ENCODE measurements around the gene CARMIL1. TPM values are rescaled to one million over a fixed set of nuclear protein-coding genes. Genes with fewer than 3 reads are reported as not detected.
"Not testable (repeated sequence)": the region's sequence is repeated elsewhere in the genome, so short reads cannot be mapped to it uniquely, and the experiment has no call there.

The CARMIL1 gene
- polyA plus RNA-seq, 5 donors, result 20.7 to 33.1 (median 29.7) TPM

- peak in 1 of 2 donors; percentile 23 for DNase-seq
These were observed 89.9 kb downstream of the CARMIL1 start for GRCh38 chr6:25369036-25369432.

- DNase-seq, result peak; percentile 53 to 54
These were observed 90.4 kb downstream of the CARMIL1 start for GRCh38 chr6:25369433-25370177.

GRCh38 chr6:25370178-25371036 lies 91.2 kb downstream of the CARMIL1 start:
- DNase-seq, result no peak

- DNase-seq, result no peak
These were observed 91.8 kb downstream of the CARMIL1 start for GRCh38 chr6:25371037-25371347.

GRCh38 chr6:25375125-25375524 lies 96.0 kb downstream of the CARMIL1 start:
- no peak for DNase-seq

- no peak for DNase-seq
These were observed 98.5 kb downstream of the CARMIL1 start for GRCh38 chr6:25377664-25378063.

GRCh38 chr6:25381077-25381476 lies 101.9 kb downstream of the CARMIL1 start:
- DNase-seq, result no peak

GRCh38 chr6:25382476-25382875 lies 103.3 kb downstream of the CARMIL1 start:
- not testable (repeated sequence) for DNase-seq

GRCh38 chr6:25384234-25384633 lies 105.1 kb downstream of the CARMIL1 start:
- DNase-seq, result no peak

- DNase-seq, result no peak
These were observed 105.8 kb downstream of the CARMIL1 start for GRCh38 chr6:25384967-25385366.

GRCh38 chr6:25387483-25387882 lies 108.3 kb downstream of the CARMIL1 start:
- no peak for DNase-seq

- DNase-seq, result no peak
These were observed 108.7 kb downstream of the CARMIL1 start for GRCh38 chr6:25387911-25388310.

GRCh38 chr6:25388776-25389175 lies 109.6 kb downstream of the CARMIL1 start:
- DNase-seq, result no peak

- DNase-seq, result no peak
These were observed 110.3 kb downstream of the CARMIL1 start for GRCh38 chr6:25389471-25389870.

GRCh38 chr6:25392372-25392771 lies 113.2 kb downstream of the CARMIL1 start:
- no peak for DNase-seq

- no peak for DNase-seq
These were observed 116.6 kb downstream of the CARMIL1 start for GRCh38 chr6:25395731-25396130.

GRCh38 chr6:25397406-25397805 lies 118.2 kb downstream of the CARMIL1 start:
- no peak for DNase-seq

GRCh38 chr6:25399885-25400284 lies 120.7 kb downstream of the CARMIL1 start:
- no peak for DNase-seq

- DNase-seq, result no peak
These were observed 122.5 kb downstream of the CARMIL1 start for GRCh38 chr6:25401711-25402110.

- no peak for DNase-seq
These were observed 123.0 kb downstream of the CARMIL1 start for GRCh38 chr6:25402125-25402524.

GRCh38 chr6:25403150-25403549 lies 124.0 kb downstream of the CARMIL1 start:
- no peak for DNase-seq

GRCh38 chr6:25404091-25404490 lies 124.9 kb downstream of the CARMIL1 start:
- no peak for DNase-seq

GRCh38 chr6:25404693-25405169 lies 125.6 kb downstream of the CARMIL1 start:
- DNase-seq, result no peak

Measured in right lung (tissue), 5 donors.